H1 (cell line): ENCODE results near the gene ACTR5. TPM values are rescaled to one million over a fixed set of nuclear protein-coding genes. Genes with fewer than 3 reads are reported as not detected.

Experiments
- BACH1 ChIP-seq: IDR thresholded peaks from 2 replicates; pipeline ENCODE4 v1.6.1; 2012; ENCODE audit warnings: low read length, improper control_type of control experiment
- CBX5 ChIP-seq: fragments of 300-800, 300-1000 bp; sonication (generic); IDR thresholded peaks from 2 replicates; pipeline ENCODE4 v1.7.1; 2016; ENCODE audit warnings: antibody characterized with exemption, low read length, low read depth
- HDAC2 ChIP-seq, 2 experiments: fragments of 300-600 bp in 1 of 2; sonication (generic) in 1 of 2; IDR thresholded peaks; 2 replicates each; pipeline ENCODE4 v1.6.1; 2011 to 2012; ENCODE audit warnings: low read depth in 2 of 2, low read length in 2 of 2, mild to moderate bottlenecking in 2 of 2, moderate library complexity in 2 of 2, borderline replicate concordance in 1 of 2, inconsistent platforms in 1 of 2
- RFX5 ChIP-seq: IDR thresholded peaks from 2 replicates; pipeline ENCODE4 v1.6.1; 2011; ENCODE audit warnings: low read depth, low read length, improper control_type of control experiment, borderline replicate concordance
- TCF12 ChIP-seq: IDR thresholded peaks from 2 replicates; pipeline ENCODE4 v1.6.1; 2011; ENCODE audit warnings: low read depth, mild to moderate bottlenecking, low read length
- TEAD4 ChIP-seq: IDR thresholded peaks from 2 replicates; pipeline ENCODE4 v1.6.1; 2012; ENCODE audit warnings: low read depth, low read length, inconsistent platforms, mixed read lengths
- polyA plus RNA-seq, 7 experiments: library from polyadenylated mRNA; depleted of rRNA in 3 of 7; stranded (reverse) in 5 of 7; unstranded in 2 of 7; fragments of >200 nt in 5 of 7; fragments of 200-250 nt in 2 of 7; gene quantifications; 1 replicate in 5 of 7; 2 replicates in 1 of 7; 4 replicates in 1 of 7; pipeline versions ENCODE4 v1.2.1 to v1.2.3, GENCODE V29; 2011 to 2013; ENCODE audit warnings: missing spikeins in 2 of 7, mixed read lengths in 2 of 7
- total RNA-seq: library from RNA; stranded (reverse); fragmentation: NEBNext Ultra II Directional; extraction: Animal tissue kit (Norgen Biotek cat#: 25700); gene quantifications from 2 replicates; pipeline ENCODE4 v1.2.1, GENCODE V29; 2021

The ACTR5 gene
- total and polyA plus RNA-seq, 2 of the 8 experiments (the other 6 are each of a cell fraction or from before 2014, with no cell fraction given): 10.4 to 14.4 TPM

DNA sequence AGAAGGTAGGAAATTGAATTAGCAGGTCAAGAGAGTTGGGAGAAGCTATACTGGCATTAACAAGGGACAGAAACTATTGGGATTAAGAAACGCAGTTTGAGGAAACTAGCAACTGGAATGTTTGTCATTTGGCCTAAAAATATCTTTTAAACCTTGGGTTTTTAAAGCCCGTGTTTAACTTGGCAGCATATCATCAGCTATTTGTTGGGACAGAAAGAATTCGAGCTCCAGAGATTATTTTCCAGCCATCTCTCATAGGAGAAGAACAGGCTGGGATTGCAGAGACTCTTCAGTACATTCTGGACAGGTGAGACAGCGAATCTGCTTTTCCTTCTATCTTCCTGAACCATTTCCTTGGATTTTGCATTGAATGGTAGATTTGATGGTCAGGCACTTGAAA is 17.8 kb downstream of the ACTR5 start (continued):
- TF ChIP-seq HDAC2 (IDR thresholded peaks at IDR 0.05; ENCODE audit: borderline replicate concordance in 1 of 2, low read depth in 2 of 2, low read length in 2 of 2) (no peak), TCF12 (no peak), BACH1 (no peak), RFX5 (no peak), TEAD4 (no peak), CBX5 (no peak)
